HG03135 (cell line): ENCODE data around the gene ARPC2.

ENCODE experiments used
- ATAC-seq: cut with Tn5 transposase; IDR thresholded peaks from one replicate; pipeline ENCODE4 v1.9.1; 2021; ENCODE audit warnings: mild to moderate bottlenecking, moderate library complexity; ENCODE audit not compliant: unreplicated experiment

ARPC2 gene

GRCh38 chr2:218216336-218216673 lies 684 bp upstream of the ARPC2 start:
- no peak for ATAC-seq

- ATAC-seq: peak; percentile 29
Observed at GRCh38 chr2:218217360-218218267, 625 bp downstream of the ARPC2 start.

GRCh38 chr2:218218268-218219185 lies 1.5 kb downstream of the ARPC2 start:
- peak; percentile 42 for ATAC-seq

- no peak for ATAC-seq
Observed at GRCh38 chr2:218219934-218220333, 2.9 kb downstream of the ARPC2 start.

- ATAC-seq: no peak
Observed at GRCh38 chr2:218221000-218221399, 4.0 kb downstream of the ARPC2 start.

- no peak for ATAC-seq
Observed at GRCh38 chr2:218223046-218223445, 6.1 kb downstream of the ARPC2 start.

- ATAC-seq: no peak
Observed at GRCh38 chr2:218224186-218224585, 7.2 kb downstream of the ARPC2 start.

- ATAC-seq: no peak
Observed at GRCh38 chr2:218226903-218227302, 9.9 kb downstream of the ARPC2 start.

GRCh38 chr2:218228366-218229090 lies 11.5 kb downstream of the ARPC2 start:
- no peak for ATAC-seq

- peak; percentile 82 for ATAC-seq
Observed at GRCh38 chr2:218229239-218229638, 12.2 kb downstream of the ARPC2 start.

- ATAC-seq: no peak
Observed at GRCh38 chr2:218229851-218230250, 12.9 kb downstream of the ARPC2 start.

- peak; percentile 65 for ATAC-seq
Observed at GRCh38 chr2:218230882-218231281, 13.9 kb downstream of the ARPC2 start.

- no peak for ATAC-seq
Observed at GRCh38 chr2:218233543-218233942, 16.6 kb downstream of the ARPC2 start.

GRCh38 chr2:218234521-218234920 lies 17.5 kb downstream of the ARPC2 start:
- no peak for ATAC-seq

GRCh38 chr2:218235017-218235416 lies 18.0 kb downstream of the ARPC2 start:
- no peak for ATAC-seq

GRCh38 chr2:218236829-218237228 lies 19.8 kb downstream of the ARPC2 start:
- no peak for ATAC-seq

GRCh38 chr2:218238887-218239286 lies 21.9 kb downstream of the ARPC2 start:
- no peak for ATAC-seq

GRCh38 chr2:218244204-218244603 lies 27.2 kb downstream of the ARPC2 start:
- no peak for ATAC-seq

GRCh38 chr2:218244665-218245064 lies 27.7 kb downstream of the ARPC2 start:
- ATAC-seq: no peak

GRCh38 chr2:218245214-218245613 lies 28.2 kb downstream of the ARPC2 start:
- no peak for ATAC-seq

- ATAC-seq: no peak
Observed at GRCh38 chr2:218249691-218250090, 32.7 kb downstream of the ARPC2 start.
